GM12891 (cell line): Measurements from ENCODE around the gene TRIM22.
"Not testable (repeated sequence)": the region's sequence is repeated elsewhere in the genome, so short reads cannot be mapped to it uniquely, and the experiment has no call there.

Experiments
- POLR2A ChIP-seq: IDR thresholded peaks from 2 replicates; pipeline ENCODE4 v1.6.1; 2011; ENCODE audit warnings: low read depth, low read length, control low read depth
- POLR2AphosphoS5 ChIP-seq: IDR thresholded peaks from 2 replicates; pipeline ENCODE4 v1.6.1; 2011; ENCODE audit warnings: low read depth, low read length, control low read depth
- TAF1 ChIP-seq: IDR thresholded peaks from 2 replicates; pipeline ENCODE4 v1.6.1; 2011; ENCODE audit warnings: low read depth, low read length, control low read depth

DNA sequence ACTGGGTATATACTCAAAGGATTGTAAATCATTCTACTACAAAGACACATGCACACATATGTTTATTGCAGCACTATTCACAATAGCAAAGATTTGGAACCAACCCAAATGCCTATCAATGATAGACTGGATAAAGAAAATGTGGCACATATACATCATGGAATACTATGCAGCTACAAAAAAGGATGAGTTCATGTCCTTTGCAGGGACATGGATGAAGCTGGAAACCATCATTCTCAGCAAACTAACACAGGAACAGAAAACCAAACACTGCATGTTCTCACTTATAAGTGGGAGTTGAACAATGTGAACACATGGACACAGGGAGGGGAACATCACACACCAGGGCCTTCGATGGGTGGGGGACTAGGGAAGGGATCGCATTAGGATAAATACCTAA, 32.6 kb upstream of the TRIM22 start:
- not testable (repeated sequence) for TF ChIP-seq POLR2A, POLR2AphosphoS5, TAF1
